ENCODE results near the gene RAI2. TPM values are rescaled to one million over a fixed set of nuclear protein-coding genes. Genes with fewer than 3 reads are reported as not detected.

RAI2 gene
- total and polyA plus RNA-seq, 2 donors (not counting 1 experiment from before 2014, with no cell fraction given) = 0.91 to 2.1 TPM

DNA sequence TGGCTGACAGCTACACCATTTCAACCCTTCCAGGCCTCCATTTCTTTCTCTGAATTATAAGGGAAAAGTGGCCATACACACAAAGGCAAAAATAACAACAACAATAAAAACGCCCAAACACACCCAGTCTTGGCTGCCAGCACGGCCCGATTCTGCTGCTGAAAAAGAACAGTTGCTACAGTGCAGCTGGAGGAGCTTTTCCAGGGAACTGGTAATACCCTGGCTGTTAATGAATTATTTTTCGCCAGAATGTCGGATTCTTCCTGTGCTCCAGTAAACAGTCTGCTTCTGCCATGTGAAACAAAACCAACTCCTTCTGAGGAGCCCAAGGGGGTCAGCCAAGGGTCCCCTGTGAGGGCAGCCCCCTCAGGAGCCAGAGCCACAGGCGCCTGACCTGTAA, 6.6 kb downstream of the RAI2 start:
- Histone ChIP-seq H3K9ac (ENCODE audit: insufficient read depth, low read length) (no peak overlapping the region), H3K27ac (ENCODE audit: insufficient read depth, low read length) (no peak overlapping the region), H3K36me3 (ENCODE audit: control insufficient read depth, insufficient read depth, low read length) (no peaks in the 10 kb centered on the region), H4K20me1 (ENCODE audit: control insufficient read depth, extremely low read depth, insufficient read depth, low read length) (no peaks in the 10 kb centered on the region), H3K4me2 (ENCODE audit: extremely low read depth, insufficient read depth, low read length) (no peak overlapping the region), H2AFZ (ENCODE audit: low read length) (no peak overlapping the region), H3K9me3 (ENCODE audit: control insufficient read depth, insufficient read depth, low read depth, low read length) (no peaks in the 10 kb centered on the region), H3K4me3 (replicated peaks in 1 of 4; ENCODE audit: control extremely low read depth in 1 of 4, insufficient read depth in 1 of 4, low read depth in 3 of 4, low read length in 4 of 4) (no peak overlapping the region), H3K4me1 (ENCODE audit: control insufficient read depth, extremely low read depth, insufficient read depth, low read length) (no peaks in the 10 kb centered on the region), H3K27me3 (ENCODE audit: control insufficient read depth, insufficient read depth, low read length) (no peaks in the 10 kb centered on the region), H3K79me2 (ENCODE audit: control insufficient read depth, insufficient read depth, low read length) (no peaks in the 10 kb centered on the region)
- TF ChIP-seq EZH2 (IDR thresholded peaks at IDR 0.05; ENCODE audit: low read length, missing control alignments) (no peak), CTCF (conservative IDR thresholded peaks at IDR 0.05 in 1 of 2, IDR thresholded peaks at IDR 0.05 in 1 of 2; ENCODE audit: low read depth in 1 of 2, low read length in 2 of 2) (no peak)
- no peak for DNase-seq (ENCODE audit: low read depth in 2 of 2)

DNA sequence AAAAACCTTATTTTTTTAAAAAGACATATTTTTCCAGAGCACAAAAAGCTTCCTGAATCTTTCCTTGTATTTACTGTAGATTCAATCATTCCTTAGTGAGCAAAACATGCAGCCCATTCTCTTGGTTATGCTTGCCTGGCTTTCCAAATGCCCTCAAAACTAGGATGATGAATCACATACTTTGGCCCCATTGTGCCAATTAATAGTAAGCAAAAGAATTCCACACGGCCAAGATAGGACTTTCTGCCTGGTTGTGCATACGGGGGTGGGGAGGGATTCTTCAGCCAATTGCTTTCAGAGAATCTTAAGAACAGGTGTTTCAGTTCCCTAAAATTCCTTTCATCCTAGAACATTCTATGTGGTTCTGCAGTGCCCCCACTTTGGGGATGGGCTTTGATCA, 7.0 kb downstream of the RAI2 start:
- Histone ChIP-seq H3K79me2 (ENCODE audit: control insufficient read depth, insufficient read depth, low read length) (no peaks in the 10 kb centered on the region), H3K27ac (ENCODE audit: insufficient read depth, low read length) (no peak overlapping the region), H2AFZ (ENCODE audit: low read length) (no peak overlapping the region), H3K4me3 (replicated peaks in 1 of 4; ENCODE audit: control extremely low read depth in 1 of 4, insufficient read depth in 1 of 4, low read depth in 3 of 4, low read length in 4 of 4) (no peak overlapping the region), H4K20me1 (ENCODE audit: control insufficient read depth, extremely low read depth, insufficient read depth, low read length) (no peaks in the 10 kb centered on the region), H3K4me2 (ENCODE audit: extremely low read depth, insufficient read depth, low read length) (no peak overlapping the region), H3K36me3 (ENCODE audit: control insufficient read depth, insufficient read depth, low read length) (no peaks in the 10 kb centered on the region), H3K9ac (ENCODE audit: insufficient read depth, low read length) (no peak overlapping the region), H3K9me3 (ENCODE audit: control insufficient read depth, insufficient read depth, low read depth, low read length) (no peaks in the 10 kb centered on the region), H3K27me3 (ENCODE audit: control insufficient read depth, insufficient read depth, low read length) (no peaks in the 10 kb centered on the region), H3K4me1 (ENCODE audit: control insufficient read depth, extremely low read depth, insufficient read depth, low read length) (no peaks in the 10 kb centered on the region)
- TF ChIP-seq CTCF (conservative IDR thresholded peaks at IDR 0.05 in 1 of 2, IDR thresholded peaks at IDR 0.05 in 1 of 2; ENCODE audit: low read depth in 1 of 2, low read length in 2 of 2) (no peak), EZH2 (IDR thresholded peaks at IDR 0.05; ENCODE audit: low read length, missing control alignments) (no peak)
- no peak for DNase-seq (ENCODE audit: low read depth in 2 of 2)

DNA sequence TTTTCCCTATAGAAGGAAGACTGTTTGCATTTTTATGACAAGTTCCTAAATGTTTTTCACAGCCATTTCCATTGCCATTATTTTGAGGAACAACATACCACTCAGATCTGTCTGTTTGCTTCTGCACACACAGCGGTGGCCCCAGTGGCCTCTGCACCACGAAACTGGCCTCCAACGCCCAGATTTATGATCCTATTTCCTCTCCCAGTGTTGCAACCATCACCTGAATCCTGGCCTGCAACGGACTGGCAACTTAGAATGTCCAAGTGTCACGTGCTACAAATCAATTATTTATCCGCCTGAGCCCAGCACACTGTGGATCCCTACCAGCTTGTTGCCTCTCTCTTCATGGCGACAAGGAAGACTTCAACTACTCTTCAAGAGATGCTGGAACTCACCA, 9.2 kb downstream of the RAI2 start:
- TF ChIP-seq CTCF (conservative IDR thresholded peaks at IDR 0.05 in 1 of 2, IDR thresholded peaks at IDR 0.05 in 1 of 2; ENCODE audit: low read depth in 1 of 2, low read length in 2 of 2) (no peak), EZH2 (IDR thresholded peaks at IDR 0.05; ENCODE audit: low read length, missing control alignments) (no peak)
- Histone ChIP-seq H4K20me1 (ENCODE audit: control insufficient read depth, extremely low read depth, insufficient read depth, low read length) (no peaks in the 10 kb centered on the region), H3K27ac (ENCODE audit: insufficient read depth, low read length) (no peak overlapping the region), H3K9me3 (ENCODE audit: control insufficient read depth, insufficient read depth, low read depth, low read length) (no peaks in the 10 kb centered on the region), H3K27me3 (ENCODE audit: control insufficient read depth, insufficient read depth, low read length) (no peaks in the 10 kb centered on the region), H3K4me1 (ENCODE audit: control insufficient read depth, extremely low read depth, insufficient read depth, low read length) (no peaks in the 10 kb centered on the region), H3K4me2 (ENCODE audit: extremely low read depth, insufficient read depth, low read length) (no peak overlapping the region), H2AFZ (ENCODE audit: low read length) (no peak overlapping the region), H3K4me3 (replicated peaks in 1 of 4; ENCODE audit: control extremely low read depth in 1 of 4, insufficient read depth in 1 of 4, low read depth in 3 of 4, low read length in 4 of 4) (no peak overlapping the region), H3K36me3 (ENCODE audit: control insufficient read depth, insufficient read depth, low read length) (no peaks in the 10 kb centered on the region), H3K79me2 (ENCODE audit: control insufficient read depth, insufficient read depth, low read length) (no peaks in the 10 kb centered on the region), H3K9ac (ENCODE audit: insufficient read depth, low read length) (no peak overlapping the region)
- DNase-seq (ENCODE audit: low read depth in 2 of 2) = no peak

All from fibroblast of lung (primary cell).